HG02970 (cell line): ENCODE measurements around the gene MAP1S.
"Not testable (repeated sequence)": the region's sequence is repeated elsewhere in the genome, so short reads cannot be mapped to it uniquely, and the experiment has no call there.

Experiments used
- ATAC-seq: cut with Tn5 transposase; IDR thresholded peaks from one replicate; pipeline ENCODE4 v1.9.1; 2021; ENCODE audit warnings: mild to moderate bottlenecking, moderate library complexity, moderate number of reproducible peaks; ENCODE audit not compliant: unreplicated experiment, low FRiP score

Gene MAP1S

GRCh38 chr19:17755977-17756670 is 36.8 kb downstream of the MAP1S start:
- ATAC-seq, result no peak

GRCh38 chr19:17757125-17757524 is 37.8 kb downstream of the MAP1S start:
- ATAC-seq, result no peak

GRCh38 chr19:17758515-17758914 is 39.2 kb downstream of the MAP1S start:
- ATAC-seq, result no peak

- no peak for ATAC-seq
Measured at GRCh38 chr19:17761148-17761547, 41.9 kb downstream of the MAP1S start.

- ATAC-seq, result no peak
Measured at GRCh38 chr19:17762505-17763229, 43.4 kb downstream of the MAP1S start.

- ATAC-seq, result no peak
Measured at GRCh38 chr19:17764348-17764747, 45.1 kb downstream of the MAP1S start.

GRCh38 chr19:17765069-17765618 is 45.9 kb downstream of the MAP1S start:
- ATAC-seq, result no peak

- no peak for ATAC-seq
Measured at GRCh38 chr19:17766543-17767131, 47.4 kb downstream of the MAP1S start.

- no peak for ATAC-seq
Measured at GRCh38 chr19:17767559-17767958, 48.3 kb downstream of the MAP1S start.

GRCh38 chr19:17770613-17771012 is 51.3 kb downstream of the MAP1S start:
- ATAC-seq, result no peak

- ATAC-seq, result no peak
Measured at GRCh38 chr19:17772172-17772571, 52.9 kb downstream of the MAP1S start.

- no peak for ATAC-seq
Measured at GRCh38 chr19:17775245-17775927, 56.1 kb downstream of the MAP1S start.

GRCh38 chr19:17775991-17776803 is 56.9 kb downstream of the MAP1S start:
- ATAC-seq, result peak; percentile 70

GRCh38 chr19:17777840-17778239 is 58.6 kb downstream of the MAP1S start:
- ATAC-seq, result not testable (repeated sequence)

GRCh38 chr19:17778251-17778967 is 59.1 kb downstream of the MAP1S start:
- ATAC-seq, result no peak

- ATAC-seq, result no peak
Measured at GRCh38 chr19:17778968-17779929, 60.0 kb downstream of the MAP1S start.

- no peak for ATAC-seq
Measured at GRCh38 chr19:17780781-17781180, 61.5 kb downstream of the MAP1S start.

- ATAC-seq, result not testable (repeated sequence)
Measured at GRCh38 chr19:17783721-17784120, 64.4 kb downstream of the MAP1S start.
